Activated naive CD4-positive, alpha-beta T cell treated with anti-CD3 and anti-CD28 coated beads for 36 hours (primary cell): Measurements from ENCODE around the gene ZNF860. TPM values are rescaled to one million over a fixed set of nuclear protein-coding genes. Genes with fewer than 3 reads are reported as not detected.

Experiments
- CTCF ChIA-PET: fragments of 350-600 bp; sonication (Branson Sonifier 250); formaldehyde crosslinking; loops from one replicate; lab custom pipeline; 2021; ENCODE audit warnings: antibody characterized with exemption; lab: Charles Lee
- DNase-seq: peaks from one replicate; pipeline ENCODE4 v3.0.0-alpha.2; 2020
- H3K27ac Mint-ChIP-seq: one replicate; pipeline ENCODE4 v1.8.0; 2021; ENCODE audit warnings: mild to moderate bottlenecking, mixed read lengths
- H3K27me3 Mint-ChIP-seq: one replicate; pipeline ENCODE4 v1.8.0; 2021; ENCODE audit warnings: low read depth, mixed read lengths
- H3K36me3 Mint-ChIP-seq: one replicate; pipeline ENCODE4 v1.8.0; 2021; ENCODE audit warnings: low read depth, mixed read lengths
- H3K4me1 Mint-ChIP-seq: one replicate; pipeline ENCODE4 v1.8.0; 2021; ENCODE audit warnings: low read depth, mixed read lengths
- H3K4me3 Mint-ChIP-seq: one replicate; pipeline ENCODE4 v1.8.0; 2021; ENCODE audit warnings: mild to moderate bottlenecking, moderate library complexity, mixed read lengths
- H3K9me3 Mint-ChIP-seq: one replicate; pipeline ENCODE4 v1.8.0; 2021; ENCODE audit warnings: mixed read lengths
- intact Hi-C: fragments of 100-400 bp; cut with micrococcal nuclease; formaldehyde crosslinking; loops from one replicate; pipeline ENCODE4 v1.15.1; 2023
- total RNA-seq, 2 experiments: library from RNA; stranded (reverse); gene quantifications; one replicate each; pipeline ENCODE4 v1.2.3, GENCODE V29; 2021

Gene ZNF860
- under 1 TPM in 1 of 2 experiments, not detected in 1; 0.07 TPM for total RNA-seq

- Mint-ChIP-seq H3K27ac (no peak within 1 kb of the TSS), H3K4me3 (peak within 1 kb of the TSS; percentile 78), H3K9me3 (no peaks in the 10 kb centered on the region), H3K36me3 (no peaks in the 10 kb centered on the region), H3K27me3 (peaks cover 38% of the 10 kb centered on the region), H3K4me1 (peaks cover 26% of the 10 kb centered on the region)
- intact Hi-C loops, result no loop called here
- DNase-seq, result peak; percentile 35
- CTCF ChIA-PET, result interaction anchor here (1.1 kb wide), 1 partner anchor 37 kb away, joined by 3 read pairs; no protein-coding TSS in a partner anchor
Observed at GRCh38 chr3:31981206-31982181, at the start of gene ZNF860, which contains the start of gene OSBPL10. ZNF860 (plus strand) TSS chr3:31981750; CDS start chr3:31989080, 7,330 bp downstream. OSBPL10 (minus strand) TSS chr3:31981262; CDS start chr3:31981179, 83 bp downstream.

- H3K27me3 Mint-ChIP-seq, result peaks cover 6% of the 10 kb centered on the region
- H3K4me1 Mint-ChIP-seq, result peaks cover 7% of the 10 kb centered on the region
- intact Hi-C loops, result no loop called here
- H3K4me3 Mint-ChIP-seq, result no peak overlapping the region
- no peaks in the 10 kb centered on the region for H3K36me3 Mint-ChIP-seq
- no peak for DNase-seq
- H3K27ac Mint-ChIP-seq, result no peak overlapping the region
- no peaks in the 10 kb centered on the region for H3K9me3 Mint-ChIP-seq
- CTCF ChIA-PET, result interaction anchor here (0.8 kb wide), 1 partner anchor 22 kb away, joined by 3 read pairs; no protein-coding TSS in a partner anchor
Observed at GRCh38 chr3:31932990-31933389, 48.6 kb upstream of the ZNF860 start.

- Mint-ChIP-seq H3K4me1 (peaks cover 3% of the 10 kb centered on the region), H3K36me3 (no peaks in the 10 kb centered on the region), H3K9me3 (no peaks in the 10 kb centered on the region), H3K4me3 (no peak overlapping the region), H3K27me3 (peaks cover 6% of the 10 kb centered on the region), H3K27ac (no peak overlapping the region)
- intact Hi-C loops, result no loop called here
- CTCF ChIA-PET, result no interaction called here
- DNase-seq, result no peak
Observed at GRCh38 chr3:31934018-31934417, 47.5 kb upstream of the ZNF860 start.

- CTCF ChIA-PET, result no interaction called here
- Mint-ChIP-seq H3K36me3 (no peaks in the 10 kb centered on the region), H3K4me1 (peaks cover 3% of the 10 kb centered on the region), H3K27ac (no peak overlapping the region), H3K4me3 (no peak overlapping the region), H3K27me3 (peaks cover 6% of the 10 kb centered on the region), H3K9me3 (no peaks in the 10 kb centered on the region)
- intact Hi-C loops, result no loop called here
- no peak for DNase-seq
Observed at GRCh38 chr3:31934866-31935265, 46.7 kb upstream of the ZNF860 start.

GRCh38 chr3:31936420-31937060 is 45.0 kb upstream of the ZNF860 start:
- Mint-ChIP-seq H3K4me3 (no peak overlapping the region), H3K27ac (no peak overlapping the region), H3K9me3 (no peaks in the 10 kb centered on the region), H3K27me3 (peaks cover 6% of the 10 kb centered on the region), H3K4me1 (no peaks in the 10 kb centered on the region), H3K36me3 (no peaks in the 10 kb centered on the region)
- no peak for DNase-seq
- CTCF ChIA-PET, result interaction anchor here (1.0 kb wide), 1 partner anchor 9 kb away, joined by 3 read pairs; no protein-coding TSS in a partner anchor
- intact Hi-C loops, result no loop called here

GRCh38 chr3:31937225-31937624 is 44.3 kb upstream of the ZNF860 start:
- intact Hi-C loops, result no loop called here

GRCh38 chr3:31942446-31942845 is 39.1 kb upstream of the ZNF860 start:
- no peak for DNase-seq
- H3K4me3 Mint-ChIP-seq, result no peak overlapping the region
- H3K27me3 Mint-ChIP-seq, result peaks cover 17% of the 10 kb centered on the region

More at GRCh38 chr3:31937225-31937624, 44.3 kb upstream of the ZNF860 start:
- Mint-ChIP-seq H3K27me3 (peaks cover 7% of the 10 kb centered on the region), H3K27ac (no peak overlapping the region), H3K9me3 (no peaks in the 10 kb centered on the region), H3K36me3 (no peaks in the 10 kb centered on the region), H3K4me1 (no peaks in the 10 kb centered on the region), H3K4me3 (no peak overlapping the region)
- CTCF ChIA-PET, result interaction anchor here (1.0 kb wide), 1 partner anchor 9 kb away, joined by 3 read pairs; no protein-coding TSS in a partner anchor
- no peak for DNase-seq

GRCh38 chr3:31943041-31943440 is 38.5 kb upstream of the ZNF860 start:
- Mint-ChIP-seq H3K9me3 (no peaks in the 10 kb centered on the region), H3K36me3 (no peaks in the 10 kb centered on the region), H3K27ac (no peak overlapping the region), H3K4me3 (no peak overlapping the region), H3K4me1 (no peaks in the 10 kb centered on the region), H3K27me3 (peaks cover 20% of the 10 kb centered on the region)
- no peak for DNase-seq
- CTCF ChIA-PET, result no interaction called here
- intact Hi-C loops, result no loop called here

More at GRCh38 chr3:31942446-31942845, 39.1 kb upstream of the ZNF860 start:
- no peaks in the 10 kb centered on the region for H3K4me1 Mint-ChIP-seq
- intact Hi-C loops, result no loop called here
- H3K36me3 Mint-ChIP-seq, result no peaks in the 10 kb centered on the region
- H3K27ac Mint-ChIP-seq, result no peak overlapping the region
- CTCF ChIA-PET, result no interaction called here
- no peaks in the 10 kb centered on the region for H3K9me3 Mint-ChIP-seq

- H3K27me3 Mint-ChIP-seq, result peaks cover 25% of the 10 kb centered on the region
- no peak for DNase-seq
- no peak overlapping the region for H3K27ac Mint-ChIP-seq
- CTCF ChIA-PET, result no interaction called here
- H3K4me3 Mint-ChIP-seq, result no peak overlapping the region
- H3K4me1 Mint-ChIP-seq, result no peaks in the 10 kb centered on the region
- peaks cover 5% of the 10 kb centered on the region for H3K9me3 Mint-ChIP-seq
- intact Hi-C loops, result no loop called here
- no peaks in the 10 kb centered on the region for H3K36me3 Mint-ChIP-seq
Observed at GRCh38 chr3:31945738-31946052, 35.9 kb upstream of the ZNF860 start.

GRCh38 chr3:31946484-31947081 is 35.0 kb upstream of the ZNF860 start:
- no peak overlapping the region for H3K4me3 Mint-ChIP-seq
- peaks cover 5% of the 10 kb centered on the region for H3K9me3 Mint-ChIP-seq
- CTCF ChIA-PET, result no interaction called here
- no peak for DNase-seq
- intact Hi-C loops, result no loop called here
- H3K36me3 Mint-ChIP-seq, result no peaks in the 10 kb centered on the region
- H3K27me3 Mint-ChIP-seq, result peaks cover 25% of the 10 kb centered on the region
- H3K4me1 Mint-ChIP-seq, result no peaks in the 10 kb centered on the region
- no peak overlapping the region for H3K27ac Mint-ChIP-seq

- Mint-ChIP-seq H3K36me3 (no peaks in the 10 kb centered on the region), H3K4me1 (no peaks in the 10 kb centered on the region), H3K27ac (no peak overlapping the region), H3K4me3 (no peak overlapping the region), H3K9me3 (peaks cover 5% of the 10 kb centered on the region), H3K27me3 (peaks cover 23% of the 10 kb centered on the region)
- CTCF ChIA-PET, result no interaction called here
- intact Hi-C loops, result no loop called here
- no peak for DNase-seq
Observed at GRCh38 chr3:31947162-31947561, 34.4 kb upstream of the ZNF860 start.

- CTCF ChIA-PET, result no interaction called here
- no peak overlapping the region for H3K4me3 Mint-ChIP-seq
- no peak for DNase-seq
- intact Hi-C loops, result no loop called here
- peaks cover 5% of the 10 kb centered on the region for H3K9me3 Mint-ChIP-seq
- no peaks in the 10 kb centered on the region for H3K4me1 Mint-ChIP-seq
- H3K27me3 Mint-ChIP-seq, result peaks cover 26% of the 10 kb centered on the region
- H3K36me3 Mint-ChIP-seq, result no peaks in the 10 kb centered on the region
- no peak overlapping the region for H3K27ac Mint-ChIP-seq
Observed at GRCh38 chr3:31947671-31948091, 33.9 kb upstream of the ZNF860 start.
